CD4-positive, alpha-beta T cell (primary cell): ENCODE data around the gene SYN1. TPM values are rescaled to one million over a fixed set of nuclear protein-coding genes. Genes with fewer than 3 reads are reported as not detected.

Experiments used
- ATAC-seq: fragments of 200-7000 bp; cut with Tn5 transposase; one replicate; pipeline ENCODE4 v1.10.0; 2022; ENCODE audit warnings: mild to moderate bottlenecking; ENCODE audit not compliant: poor library complexity
- CTCF ChIA-PET: fragments of 350-600 bp; sonication (Branson Sonifier 250); formaldehyde crosslinking; loops from one replicate; lab custom pipeline; 2021; ENCODE audit warnings: antibody characterized with exemption, inconsistent platforms; lab: Charles Lee
- POLR2A ChIA-PET: fragments of 350-600 bp; sonication (Branson Sonifier 250); formaldehyde crosslinking; loops from one replicate; lab custom pipeline; 2021; ENCODE audit warnings: antibody characterized with exemption, inconsistent platforms; lab: Charles Lee
- DNase-seq, 14 experiments: peaks; one replicate each; pipeline ENCODE4 v3.0.0-alpha.2; 2013 to 2020; ENCODE audit warnings: mixed read lengths in 2 of 14
- H3K27ac ChIP-seq, 2 donors: one replicate each; pipeline versions ENCODE4 v1.5.1 to v1.7.0; 2013; ENCODE audit warnings: low read length in 2 of 2, low read depth in 1 of 2, mild to moderate bottlenecking in 1 of 2
- H3K27me3 ChIP-seq, 2 experiments: 1 replicate in 1 of 2; 2 replicates in 1 of 2; pipeline versions ENCODE4 v1.6.1 to v1.7.0; 2013; ENCODE audit warnings: low read length in 2 of 2, control low read depth in 1 of 2, mild to moderate bottlenecking in 1 of 2, moderate library complexity in 1 of 2; ENCODE audit not compliant: insufficient read depth in 2 of 2, control insufficient read depth in 1 of 2
- H3K36me3 ChIP-seq: one replicate; pipeline ENCODE4 v1.6.1; 2013; ENCODE audit warnings: low read length, control low read depth; ENCODE audit not compliant: insufficient read depth
- H3K4me1 ChIP-seq: one replicate; pipeline ENCODE4 v1.6.1; 2013; ENCODE audit warnings: low read length, control low read depth; ENCODE audit not compliant: insufficient read depth
- H3K4me3 ChIP-seq: one replicate; pipeline ENCODE4 v1.5.1; 2013; ENCODE audit warnings: mild to moderate bottlenecking, low read length, moderate library complexity
- H3K9me3 ChIP-seq, 2 experiments: 1 replicate in 1 of 2; 2 replicates in 1 of 2; pipeline versions ENCODE4 v1.6.1 to v1.7.0; 2013; ENCODE audit warnings: low read length in 2 of 2, mild to moderate bottlenecking in 2 of 2, control low read depth in 1 of 2, moderate library complexity in 1 of 2; ENCODE audit not compliant: control insufficient read depth in 1 of 2, insufficient read depth in 1 of 2
- H3K27ac Mint-ChIP-seq: one replicate; pipeline ENCODE4 v1.8.0; 2020; ENCODE audit warnings: mixed read lengths
- H3K27me3 Mint-ChIP-seq: one replicate; pipeline ENCODE4 v1.8.0; 2021; ENCODE audit warnings: mixed read lengths
- H3K36me3 Mint-ChIP-seq: one replicate; pipeline ENCODE4 v1.8.0; 2021; ENCODE audit warnings: low read depth, mixed read lengths
- H3K4me1 Mint-ChIP-seq: one replicate; pipeline ENCODE4 v1.8.0; 2021; ENCODE audit warnings: low read depth, mixed read lengths
- H3K4me3 Mint-ChIP-seq: one replicate; pipeline ENCODE4 v1.8.0; 2020; ENCODE audit warnings: mild to moderate bottlenecking, mixed read lengths
- H3K9me3 Mint-ChIP-seq: one replicate; pipeline ENCODE4 v1.8.0; 2020; ENCODE audit warnings: mixed read lengths
- intact Hi-C, 2 experiments: fragments of 100-400 bp; cut with DNase I in 1 of 2; cut with micrococcal nuclease in 1 of 2; formaldehyde crosslinking; loops; one replicate each; pipeline versions ENCODE4 v1.15.1 to v1.9.0; 2023 to 2025; cut with DNase I, micrococcal nuclease
- total RNA-seq, 174 experiments: library from RNA in 2 of 174; stranded (reverse) in 2 of 174; gene quantifications; one replicate each; pipeline ENCODE4 v1.2.3 and lab custom pipeline; 2021 to 2026
- TF ChIP-seq, protein P1 (sequence below): fragments of 200-600 bp; IDR thresholded peaks from one replicate; pipeline ENCODE4 v1.8.0; 2022; ENCODE audit warnings: antibody characterized with exemption, mild to moderate bottlenecking

Gene SYN1
- total RNA-seq, 2 experiments from 2014 or later, result 0.27 to 0.87 TPM

DNA sequence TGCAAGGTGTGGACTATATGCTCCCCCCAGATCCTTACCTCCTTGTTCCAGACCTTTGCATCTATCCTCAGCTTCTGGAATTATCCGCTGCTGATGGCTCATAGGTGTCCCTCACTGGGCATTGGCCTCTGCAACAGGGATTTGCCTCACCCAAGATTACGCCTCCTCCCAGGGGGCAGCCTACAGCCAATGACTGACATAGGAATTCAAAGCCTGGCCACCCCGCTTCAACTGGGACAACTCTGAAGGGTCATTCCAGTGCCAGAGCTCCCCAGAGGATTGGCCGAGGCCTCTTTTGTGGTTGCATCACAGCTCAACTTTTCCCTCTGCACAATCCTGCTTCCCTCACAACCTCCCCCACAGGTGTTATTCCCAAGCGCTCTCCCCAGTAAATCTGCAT is 5.0 kb downstream of the SYN1 start:
- Mint-ChIP-seq H3K27me3 (no peaks in the 10 kb centered on the region), H3K27ac (no peak overlapping the region), H3K4me1 (peaks cover 7% of the 10 kb centered on the region), H3K4me3 (no peak overlapping the region), H3K36me3 (no peaks in the 10 kb centered on the region), H3K9me3 (no peaks in the 10 kb centered on the region)
- intact Hi-C loops, result no loop called here
- Histone ChIP-seq H3K27ac (no peak overlapping the region), H3K36me3 (no peaks in the 10 kb centered on the region), H3K27me3 (no peaks in the 10 kb centered on the region), H3K4me1 (peaks cover 5% of the 10 kb centered on the region), H3K9me3 (no peaks in the 10 kb centered on the region), H3K4me3 (no peak overlapping the region)
- CTCF ChIA-PET, result interaction anchor here (1.7 kb wide), 1 partner anchor 29 kb away, joined by 3 read pairs; no protein-coding TSS in a partner anchor
- ATAC-seq (no peak), DNase-seq (no peak)
- TF ChIP-seq, protein P1, sequence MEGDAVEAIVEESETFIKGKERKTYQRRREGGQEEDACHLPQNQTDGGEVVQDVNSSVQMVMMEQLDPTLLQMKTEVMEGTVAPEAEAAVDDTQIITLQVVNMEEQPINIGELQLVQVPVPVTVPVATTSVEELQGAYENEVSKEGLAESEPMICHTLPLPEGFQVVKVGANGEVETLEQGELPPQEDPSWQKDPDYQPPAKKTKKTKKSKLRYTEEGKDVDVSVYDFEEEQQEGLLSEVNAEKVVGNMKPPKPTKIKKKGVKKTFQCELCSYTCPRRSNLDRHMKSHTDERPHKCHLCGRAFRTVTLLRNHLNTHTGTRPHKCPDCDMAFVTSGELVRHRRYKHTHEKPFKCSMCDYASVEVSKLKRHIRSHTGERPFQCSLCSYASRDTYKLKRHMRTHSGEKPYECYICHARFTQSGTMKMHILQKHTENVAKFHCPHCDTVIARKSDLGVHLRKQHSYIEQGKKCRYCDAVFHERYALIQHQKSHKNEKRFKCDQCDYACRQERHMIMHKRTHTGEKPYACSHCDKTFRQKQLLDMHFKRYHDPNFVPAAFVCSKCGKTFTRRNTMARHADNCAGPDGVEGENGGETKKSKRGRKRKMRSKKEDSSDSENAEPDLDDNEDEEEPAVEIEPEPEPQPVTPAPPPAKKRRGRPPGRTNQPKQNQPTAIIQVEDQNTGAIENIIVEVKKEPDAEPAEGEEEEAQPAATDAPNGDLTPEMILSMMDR, result no peak
- POLR2A ChIA-PET, result no interaction called here

- no peak overlapping the region for H3K27ac ChIP-seq
- ChIA-PET POLR2A (no interaction called here), CTCF (interaction anchor here (1.7 kb wide), 1 partner anchor 31 kb away, joined by 3 read pairs; no protein-coding TSS in a partner anchor)
- TF ChIP-seq, protein P1, result no peak
- no peak overlapping the region for H3K4me3 Mint-ChIP-seq
- no peaks in the 10 kb centered on the region for H3K27me3 ChIP-seq
- no peak for DNase-seq
- H3K27me3 Mint-ChIP-seq, result no peaks in the 10 kb centered on the region
- no peaks in the 10 kb centered on the region for H3K36me3 Mint-ChIP-seq
- peaks cover 3% of the 10 kb centered on the region for H3K4me1 ChIP-seq
- intact Hi-C loops, result no loop called here
- no peak overlapping the region for H3K27ac Mint-ChIP-seq
- H3K9me3 Mint-ChIP-seq, result no peaks in the 10 kb centered on the region
- H3K4me1 Mint-ChIP-seq, result peaks cover 3% of the 10 kb centered on the region
- no peaks in the 10 kb centered on the region for H3K36me3 ChIP-seq
- no peak overlapping the region for H3K4me3 ChIP-seq
- no peaks in the 10 kb centered on the region for H3K9me3 ChIP-seq
- no peak for ATAC-seq
These were observed 6.6 kb downstream of the SYN1 start for GRCh38 chrX:47613082-47613481.

DNA sequence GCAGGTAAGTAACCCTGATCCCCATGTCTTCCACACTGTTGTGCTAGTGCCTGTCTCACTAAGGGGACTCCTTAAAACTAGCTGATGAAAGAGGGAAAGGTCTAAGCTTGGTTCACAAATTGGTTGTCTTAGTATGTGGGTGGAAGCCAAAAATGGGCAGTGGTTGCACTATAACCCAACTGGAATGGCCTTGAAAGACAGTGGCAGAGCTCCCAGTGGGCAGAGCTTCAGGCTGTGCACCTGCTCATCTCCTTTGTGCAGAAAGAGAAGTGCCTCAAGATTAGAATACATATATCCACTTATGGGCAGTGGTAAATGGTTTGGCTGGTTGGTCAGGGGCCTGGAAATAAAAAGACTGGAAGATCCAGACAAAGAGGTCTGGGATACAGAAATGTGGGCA is 7.2 kb downstream of the SYN1 start:
- Mint-ChIP-seq H3K27ac (no peak overlapping the region), H3K4me1 (no peaks in the 10 kb centered on the region)
- ATAC-seq, result no peak

More for the DNA sequence above, 7.2 kb downstream of the SYN1 start:
- H3K36me3 Mint-ChIP-seq, result no peaks in the 10 kb centered on the region
- Histone ChIP-seq H3K9me3 (no peaks in the 10 kb centered on the region), H3K4me3 (no peak overlapping the region), H3K27me3 (no peaks in the 10 kb centered on the region), H3K27ac (no peak overlapping the region), H3K4me1 (peaks cover 3% of the 10 kb centered on the region), H3K36me3 (no peaks in the 10 kb centered on the region)
- TF ChIP-seq, protein P1, result no peak
- no peaks in the 10 kb centered on the region for H3K9me3 Mint-ChIP-seq
- POLR2A ChIA-PET, result no interaction called here
- CTCF ChIA-PET, result no interaction called here
- DNase-seq, result no peak
- no peaks in the 10 kb centered on the region for H3K27me3 Mint-ChIP-seq
- intact Hi-C loops, result no loop called here
- H3K4me3 Mint-ChIP-seq, result no peak overlapping the region
